ENCODE measurements around the gene DYRK1A. TPM values are rescaled to one million over a fixed set of nuclear protein-coding genes. Genes with fewer than 3 reads are reported as not detected.

The DYRK1A gene
- total and polyA plus RNA-seq, 2 of the 13 experiments (the other 11 are each of a cell fraction or from before 2014, with no cell fraction given), result 24.6 to 34.2 TPM

DNA sequence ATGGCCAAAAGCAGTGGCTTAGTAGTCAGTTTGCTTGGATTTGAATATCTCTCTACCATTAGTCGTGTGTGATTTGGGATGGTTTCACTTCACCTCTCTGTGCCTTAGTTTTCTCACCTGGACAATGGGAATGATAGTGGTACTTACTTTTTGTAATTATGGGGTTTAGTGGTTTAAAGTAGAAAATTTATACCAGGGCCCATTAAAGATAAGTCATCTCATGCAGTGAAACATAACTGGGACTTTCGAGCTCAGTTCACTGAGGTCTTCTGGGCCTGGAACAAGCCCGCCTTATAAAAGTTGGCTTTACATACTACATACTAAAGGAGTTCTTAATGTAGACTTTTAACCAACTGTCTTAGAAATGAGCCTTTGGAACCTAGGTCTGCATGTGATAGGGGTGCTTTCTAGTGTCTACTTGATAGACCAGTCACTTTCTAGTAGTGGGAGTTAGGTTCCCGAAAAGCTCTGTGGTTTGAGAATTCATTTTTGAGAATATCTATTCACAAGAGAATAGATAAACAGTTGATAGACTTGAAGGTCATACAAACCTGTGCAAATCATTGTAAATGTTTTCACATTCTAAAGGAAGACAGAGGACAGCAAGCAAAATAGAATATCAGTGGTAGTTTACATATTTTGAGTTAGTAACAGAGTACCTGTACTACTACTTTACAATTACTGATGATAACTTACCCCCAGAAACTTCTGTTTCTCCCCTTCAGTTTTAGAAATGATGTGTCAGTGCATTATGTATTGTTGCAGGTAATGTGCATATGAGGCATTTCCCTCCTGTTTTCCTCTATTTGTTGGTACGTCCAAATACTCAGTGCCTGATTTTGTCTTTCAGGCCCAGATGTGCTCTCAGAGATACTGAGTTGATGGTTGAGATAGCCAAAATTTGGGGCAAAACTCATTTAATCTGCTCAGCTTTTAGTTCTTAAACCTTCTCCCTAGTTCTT lies 48.0 kb downstream of the DYRK1A start:
- ATAC-seq, result no peak
- Histone ChIP-seq H2AFZ (ENCODE audit: low read length) (no peak overlapping the region), H3K9ac (ENCODE audit: insufficient read depth, low read depth, low read length) (no peak overlapping the region), H3K36me3 (replicated peaks in 1 of 2; ENCODE audit: control insufficient read depth in 1 of 2, insufficient read depth in 2 of 2, low read length in 2 of 2) (no peaks in the 10 kb centered on the region; a peak in 1 of 5 replicates), H3K27ac (ENCODE audit: extremely low read length, insufficient read depth, low read length) (no peak overlapping the region), H3K27me3 (ENCODE audit: control insufficient read depth in 1 of 2, insufficient read depth in 2 of 2, low read length in 2 of 2) (no peaks in the 10 kb centered on the region), H3K79me2 (ENCODE audit: insufficient read depth, low read length) (peaks cover 97% of the 10 kb centered on the region), H3K4me3 (replicated peaks in 1 of 3; ENCODE audit: insufficient read depth in 1 of 3, low read depth in 2 of 3, low read length in 3 of 3) (no peak overlapping the region), H3K4me1 (ENCODE audit: insufficient read depth, low read length) (peaks cover 32% of the 10 kb centered on the region), H3K9me3 (ENCODE audit: low read length) (no peaks in the 10 kb centered on the region), H3K4me2 (ENCODE audit: low read depth, low read length) (no peak overlapping the region), H4K20me1 (ENCODE audit: insufficient read depth, low read length) (peaks cover 61% of the 10 kb centered on the region)
- in situ Hi-C loops (cut with HindIII; ENCODE audit: extremely low pct_ligation_motif_present, low pct_unique_long_range_greater_than_20kb) (no loop called here), intact Hi-C loops (cut with micrococcal nuclease; ENCODE audit: unreplicated experiment) (no loop called here)
- DNase-seq (ENCODE audit: low spot score), result no peak
- ChIA-PET CTCF (ENCODE audit: low intra/inter-chr PET ratio, low total read pairs) (no interaction called here), POLR2A (no interaction called here)
- TF ChIP-seq ZNF629 (CRISPR knock-in tag; conservative IDR thresholded peaks at IDR 0.05) (peak; percentile 68), TSC22D2 (CRISPR knock-in tag; IDR thresholded peaks at IDR 0.05; ENCODE audit: borderline replicate concordance) (no peak)
- FAIRE-seq, result no peak
- WGBS (ENCODE audit: low lambda C conversion rate), result 97% methylated on average over 5 of the region's 5 CpGs
- no TSS peak for BruUV-seq (replicated peaks)

- Histone ChIP-seq H3K9me3 (ENCODE audit: low read length) (no peaks in the 10 kb centered on the region), H3K4me1 (ENCODE audit: insufficient read depth, low read length) (peaks cover 24% of the 10 kb centered on the region), H3K79me2 (ENCODE audit: insufficient read depth, low read length) (peaks cover 97% of the 10 kb centered on the region), H3K4me2 (ENCODE audit: low read depth, low read length) (no peak overlapping the region), H3K4me3 (replicated peaks in 1 of 3; ENCODE audit: insufficient read depth in 1 of 3, low read depth in 2 of 3, low read length in 3 of 3) (no peak overlapping the region), H3K27me3 (ENCODE audit: control insufficient read depth in 1 of 2, insufficient read depth in 2 of 2, low read length in 2 of 2) (no peaks in the 10 kb centered on the region), H3K9ac (ENCODE audit: insufficient read depth, low read depth, low read length) (no peak overlapping the region), H4K20me1 (ENCODE audit: insufficient read depth, low read length) (peaks cover 48% of the 10 kb centered on the region), H3K27ac (ENCODE audit: extremely low read length, insufficient read depth, low read length) (no peak overlapping the region), H2AFZ (ENCODE audit: low read length) (no peak overlapping the region), H3K36me3 (replicated peaks in 1 of 2; ENCODE audit: control insufficient read depth in 1 of 2, insufficient read depth in 2 of 2, low read length in 2 of 2) (no peaks in the 10 kb centered on the region; a peak in 1 of 5 replicates)
- FAIRE-seq (no peak), DNase-seq (ENCODE audit: low spot score) (no peak), ATAC-seq (no peak)
- POLR2A ChIA-PET, result no interaction called here
- 66% methylated on average over 2 of the region's 2 CpGs for WGBS (ENCODE audit: low lambda C conversion rate)
- in situ Hi-C loops (cut with HindIII; ENCODE audit: extremely low pct_ligation_motif_present, low pct_unique_long_range_greater_than_20kb) (no loop called here), intact Hi-C loops (cut with micrococcal nuclease; ENCODE audit: unreplicated experiment) (no loop called here)
- no peak for TF ChIP-seq SMAD1 (CRISPR knock-in tag; IDR thresholded peaks at IDR 0.05; ENCODE audit: borderline replicate concordance, low read depth)
- TF ChIP-seq IRX3 (CRISPR knock-in tag; IDR thresholded peaks at IDR 0.05; ENCODE audit: borderline replicate concordance, low read depth), result no peak
- no peak for TF ChIP-seq NR2F6 (IDR thresholded peaks at IDR 0.05)
- TF ChIP-seq NR2F6 (CRISPR knock-in tag; IDR thresholded peaks at IDR 0.05), result 0 out of 2 replicates have a peak, but pooled peaks have one; percentile 12
- TF ChIP-seq MATR3 (CRISPR knock-in tag; IDR thresholded peaks at IDR 0.05), result no peak
- peak; percentile 71 for TF ChIP-seq HNF4A (CRISPR knock-in tag; IDR thresholded peaks at IDR 0.05)
- no peak for TF ChIP-seq ELF1 (CRISPR knock-in tag; IDR thresholded peaks at IDR 0.05)
- no peak for TF ChIP-seq NRL (CRISPR knock-in tag; IDR thresholded peaks at IDR 0.05; ENCODE audit: borderline replicate concordance)
- TF ChIP-seq ZKSCAN1 (IDR thresholded peaks at IDR 0.05; ENCODE audit: low read length), result no peak
- TF ChIP-seq ZNF7 (CRISPR knock-in tag; IDR thresholded peaks at IDR 0.05), result peak; percentile 72
- TF ChIP-seq, protein P1, sequence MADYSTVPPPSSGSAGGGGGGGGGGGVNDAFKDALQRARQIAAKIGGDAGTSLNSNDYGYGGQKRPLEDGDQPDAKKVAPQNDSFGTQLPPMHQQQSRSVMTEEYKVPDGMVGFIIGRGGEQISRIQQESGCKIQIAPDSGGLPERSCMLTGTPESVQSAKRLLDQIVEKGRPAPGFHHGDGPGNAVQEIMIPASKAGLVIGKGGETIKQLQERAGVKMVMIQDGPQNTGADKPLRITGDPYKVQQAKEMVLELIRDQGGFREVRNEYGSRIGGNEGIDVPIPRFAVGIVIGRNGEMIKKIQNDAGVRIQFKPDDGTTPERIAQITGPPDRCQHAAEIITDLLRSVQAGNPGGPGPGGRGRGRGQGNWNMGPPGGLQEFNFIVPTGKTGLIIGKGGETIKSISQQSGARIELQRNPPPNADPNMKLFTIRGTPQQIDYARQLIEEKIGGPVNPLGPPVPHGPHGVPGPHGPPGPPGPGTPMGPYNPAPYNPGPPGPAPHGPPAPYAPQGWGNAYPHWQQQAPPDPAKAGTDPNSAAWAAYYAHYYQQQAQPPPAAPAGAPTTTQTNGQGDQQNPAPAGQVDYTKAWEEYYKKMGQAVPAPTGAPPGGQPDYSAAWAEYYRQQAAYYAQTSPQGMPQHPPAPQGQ (CRISPR knock-in tag; IDR thresholded peaks at IDR 0.05; ENCODE audit: borderline replicate concordance), result no peak
- TF ChIP-seq ZNF460 (CRISPR knock-in tag; IDR thresholded peaks at IDR 0.05; ENCODE audit: borderline replicate concordance), result no peak
- no peak for TF ChIP-seq NR3C1 (CRISPR knock-in tag; IDR thresholded peaks at IDR 0.05)
- no TSS peak for BruUV-seq (replicated peaks)
- CTCF ChIA-PET (ENCODE audit: low intra/inter-chr PET ratio, low total read pairs), result no interaction called here
These were observed 49.4 kb downstream of the DYRK1A start for GRCh38 chr21:37415939-37416338.
